Activated naive CD8-positive, alpha-beta T cell (primary cell): ENCODE measurements around the gene TRMT2B.
"Not testable (repeated sequence)": the region's sequence is repeated elsewhere in the genome, so short reads cannot be mapped to it uniquely, and the experiment has no call there.

Experiments used
- H3K27ac Mint-ChIP-seq: one replicate; pipeline ENCODE4 v1.8.0; 2021; ENCODE audit warnings: mixed read lengths
- H3K27me3 Mint-ChIP-seq: one replicate; pipeline ENCODE4 v1.8.0; 2021; ENCODE audit warnings: mixed read lengths
- H3K36me3 Mint-ChIP-seq: one replicate; pipeline ENCODE4 v1.8.0; 2021; ENCODE audit warnings: mixed read lengths
- H3K4me1 Mint-ChIP-seq: one replicate; pipeline ENCODE4 v1.8.0; 2021; ENCODE audit warnings: low read depth, mixed read lengths
- H3K4me3 Mint-ChIP-seq: one replicate; pipeline ENCODE4 v1.8.0; 2021; ENCODE audit warnings: mild to moderate bottlenecking, mixed read lengths
- H3K9me3 Mint-ChIP-seq: one replicate; pipeline ENCODE4 v1.8.0; 2021; ENCODE audit warnings: low read depth, mixed read lengths

Gene TRMT2B

DNA sequence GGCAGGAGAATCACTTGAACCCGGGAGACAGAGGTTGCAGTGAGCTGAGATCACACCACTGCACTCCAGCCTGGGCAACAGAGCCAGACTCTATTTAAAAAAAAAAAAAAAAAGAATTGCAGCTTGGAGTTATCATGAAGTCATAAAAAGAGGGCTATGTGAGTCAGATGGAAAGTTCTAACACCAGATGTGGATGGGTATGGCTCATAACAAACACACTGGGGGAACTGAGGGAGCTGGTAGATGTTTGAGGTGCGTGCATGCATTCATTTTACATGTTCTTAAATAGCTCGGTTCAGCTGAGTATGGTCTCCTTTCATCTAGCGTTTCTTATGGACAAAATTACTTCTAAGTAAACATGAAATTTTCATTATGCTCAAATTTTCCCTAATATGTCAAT lies 11.7 kb downstream of the TRMT2B start:
- Mint-ChIP-seq H3K27me3 (no peaks in the 10 kb centered on the region), H3K36me3 (peaks cover 2% of the 10 kb centered on the region), H3K9me3 (no peaks in the 10 kb centered on the region), H3K4me1 (peaks cover 12% of the 10 kb centered on the region), H3K4me3 (no peak overlapping the region), H3K27ac (no peak overlapping the region)

DNA sequence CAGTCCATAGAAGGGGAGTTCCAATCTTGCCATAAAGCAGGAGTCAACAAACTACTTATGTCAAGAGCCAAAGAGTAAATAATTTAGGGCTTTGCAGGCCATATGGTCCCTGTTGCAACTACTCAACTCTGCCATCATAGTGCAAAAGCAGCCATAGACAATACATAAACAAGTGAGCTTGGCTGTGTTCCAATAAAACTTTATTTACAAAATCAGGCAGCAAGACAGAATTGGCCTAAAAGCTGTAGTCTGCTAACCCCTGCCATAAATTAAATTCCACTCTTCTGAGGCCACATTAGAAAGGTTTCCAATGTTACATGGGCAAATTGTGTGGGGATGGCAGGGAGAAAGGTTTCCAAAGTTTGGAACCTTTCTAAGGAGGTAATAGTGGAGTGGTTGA lies 14.7 kb downstream of the TRMT2B start:
- Mint-ChIP-seq H3K4me3 (no peak overlapping the region), H3K9me3 (no peaks in the 10 kb centered on the region), H3K36me3 (no peaks in the 10 kb centered on the region), H3K4me1 (peaks cover 4% of the 10 kb centered on the region), H3K27ac (no peak overlapping the region), H3K27me3 (no peaks in the 10 kb centered on the region)

DNA sequence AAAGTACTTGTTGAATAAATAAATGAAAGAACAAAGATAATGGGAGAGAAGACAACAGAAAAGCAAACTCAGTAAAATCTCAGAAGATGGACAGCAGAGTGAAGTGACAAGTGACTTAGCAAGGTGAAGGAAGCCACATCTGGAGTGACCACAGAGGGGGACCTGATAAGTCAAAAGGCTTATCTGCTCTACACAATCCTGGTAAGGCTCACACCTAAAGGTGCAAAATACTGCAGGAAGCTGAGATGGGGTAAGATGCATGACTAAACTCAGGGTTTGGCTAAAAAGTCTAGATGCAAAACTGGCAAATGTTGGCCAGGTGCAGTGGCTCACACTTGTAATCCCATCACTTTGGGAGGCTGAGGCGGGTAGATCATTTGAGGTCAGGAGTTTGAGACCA lies 22.2 kb downstream of the TRMT2B start:
- no peak overlapping the region for H3K27ac Mint-ChIP-seq
- H3K9me3 Mint-ChIP-seq = no peaks in the 10 kb centered on the region
- no peaks in the 10 kb centered on the region for H3K27me3 Mint-ChIP-seq

DNA sequence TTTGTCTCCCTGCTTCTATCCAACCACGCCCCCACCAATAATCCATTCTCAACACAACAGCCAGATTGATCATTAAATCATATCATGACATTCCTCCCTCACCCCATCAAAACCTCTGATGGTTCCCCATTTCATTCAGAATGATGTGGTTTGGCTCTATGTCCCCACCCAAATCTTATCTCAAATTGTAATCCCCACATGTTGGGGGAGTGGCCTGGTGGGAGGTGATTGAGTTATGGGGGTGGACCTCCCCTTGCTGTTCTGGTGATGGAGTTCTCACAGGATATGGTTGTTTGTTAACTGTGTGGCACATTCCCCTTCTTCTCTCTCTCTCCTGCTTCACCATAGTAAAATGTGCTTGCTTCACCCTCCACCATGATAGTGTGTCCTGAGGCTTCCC lies 23.3 kb downstream of the TRMT2B start:
- peaks cover 14% of the 10 kb centered on the region for H3K4me1 Mint-ChIP-seq
- no peak overlapping the region for H3K4me3 Mint-ChIP-seq
- H3K9me3 Mint-ChIP-seq = no peaks in the 10 kb centered on the region
- H3K27me3 Mint-ChIP-seq = no peaks in the 10 kb centered on the region
- peaks cover 13% of the 10 kb centered on the region for H3K36me3 Mint-ChIP-seq
- H3K27ac Mint-ChIP-seq = no peak overlapping the region

More for the DNA sequence above, 22.2 kb downstream of the TRMT2B start:
- H3K36me3 Mint-ChIP-seq = peaks cover 13% of the 10 kb centered on the region
- no peak overlapping the region for H3K4me3 Mint-ChIP-seq
- peaks cover 14% of the 10 kb centered on the region for H3K4me1 Mint-ChIP-seq

DNA sequence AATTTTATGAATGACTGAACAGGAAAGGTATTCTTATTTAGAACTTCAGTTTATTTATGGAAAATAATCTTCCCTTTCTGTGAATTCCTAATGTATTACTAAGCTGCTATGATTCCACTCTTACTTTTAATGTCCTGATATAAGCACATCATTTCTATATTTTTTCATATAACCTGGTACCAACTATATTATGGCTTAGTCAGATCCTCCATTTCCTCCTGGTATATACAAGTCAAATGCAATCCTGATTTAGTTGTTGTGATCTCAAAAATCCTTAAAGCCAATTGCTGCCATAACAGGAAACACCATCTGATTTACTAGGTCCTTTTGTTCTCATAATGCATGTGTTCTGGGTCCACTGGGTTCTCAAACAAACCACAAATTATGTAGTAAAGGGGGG lies 26.8 kb downstream of the TRMT2B start:
- H3K36me3 Mint-ChIP-seq = peaks cover 15% of the 10 kb centered on the region
- H3K27ac Mint-ChIP-seq = no peak overlapping the region

DNA sequence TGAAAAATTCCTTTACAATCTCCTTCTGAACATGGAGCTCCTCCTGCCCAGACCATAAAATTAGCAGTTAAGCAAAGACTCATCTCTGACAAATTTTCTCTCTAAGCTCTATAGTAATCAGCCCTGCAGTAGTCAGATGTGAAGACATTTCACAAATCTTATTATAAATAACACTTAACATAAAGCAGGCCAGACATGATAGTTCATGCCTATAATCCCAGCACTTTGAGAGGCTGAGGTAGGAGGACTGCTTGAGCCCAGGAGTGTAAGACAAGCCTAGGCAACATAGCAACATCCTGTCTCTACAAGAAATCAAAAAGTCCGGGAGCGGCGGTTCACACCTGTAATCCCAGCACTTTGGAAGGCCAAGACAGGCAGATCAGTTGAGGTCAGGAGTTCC lies 29.9 kb downstream of the TRMT2B start:
- no peaks in the 10 kb centered on the region for H3K9me3 Mint-ChIP-seq
- H3K27ac Mint-ChIP-seq = no peak overlapping the region
- no peak overlapping the region for H3K4me3 Mint-ChIP-seq
- H3K4me1 Mint-ChIP-seq = peaks cover 6% of the 10 kb centered on the region
- no peaks in the 10 kb centered on the region for H3K27me3 Mint-ChIP-seq
- H3K36me3 Mint-ChIP-seq = peaks cover 9% of the 10 kb centered on the region

More for the DNA sequence above, 26.8 kb downstream of the TRMT2B start:
- Mint-ChIP-seq H3K27me3 (no peaks in the 10 kb centered on the region), H3K4me1 (peaks cover 12% of the 10 kb centered on the region), H3K4me3 (no peak overlapping the region), H3K9me3 (no peaks in the 10 kb centered on the region)

DNA sequence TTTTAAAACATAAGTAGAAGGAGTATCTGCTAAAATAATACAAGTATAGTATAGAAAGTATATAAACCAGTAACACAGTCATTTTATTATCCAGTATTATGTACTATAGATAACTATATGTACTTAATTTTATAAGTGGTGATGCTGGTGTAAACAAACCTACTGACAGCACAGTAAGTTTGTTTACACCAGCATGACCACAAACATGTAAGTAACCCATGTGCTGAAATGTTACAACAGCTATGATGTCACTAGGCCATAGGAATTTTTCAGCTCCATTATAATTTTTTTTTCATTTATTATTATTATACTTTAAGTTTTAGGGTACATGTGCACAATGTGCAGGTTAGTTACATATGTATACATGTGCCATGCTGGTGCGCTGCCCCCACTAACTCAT lies 39.9 kb downstream of the TRMT2B start:
- not testable (repeated sequence) for H3K4me3 Mint-ChIP-seq, H3K27ac Mint-ChIP-seq, H3K36me3 Mint-ChIP-seq, H3K4me1 Mint-ChIP-seq, H3K9me3 Mint-ChIP-seq, H3K27me3 Mint-ChIP-seq

DNA sequence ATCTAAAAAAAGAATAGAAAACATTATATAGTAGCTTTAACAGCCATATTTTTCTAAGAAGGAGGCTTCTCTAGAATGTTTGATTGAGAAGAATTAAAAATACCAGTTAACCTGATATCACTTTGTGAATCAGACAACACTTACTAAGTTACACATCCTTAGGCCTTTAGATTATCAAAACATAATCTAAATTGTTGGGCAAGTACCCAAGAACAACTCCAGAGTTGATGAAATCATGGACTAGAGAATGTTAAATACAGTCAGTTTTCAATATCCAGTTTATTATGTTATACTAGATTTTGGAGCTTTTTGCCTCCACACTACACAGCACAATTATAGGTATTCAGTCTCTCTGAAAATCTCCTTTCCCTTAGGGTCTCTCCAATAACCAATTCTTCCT lies 42.8 kb downstream of the TRMT2B start:
- peaks cover 6% of the 10 kb centered on the region for H3K36me3 Mint-ChIP-seq
- H3K27ac Mint-ChIP-seq = no peak overlapping the region
- no peaks in the 10 kb centered on the region for H3K27me3 Mint-ChIP-seq
- no peaks in the 10 kb centered on the region for H3K4me1 Mint-ChIP-seq
- H3K4me3 Mint-ChIP-seq = no peak overlapping the region
- no peaks in the 10 kb centered on the region for H3K9me3 Mint-ChIP-seq

DNA sequence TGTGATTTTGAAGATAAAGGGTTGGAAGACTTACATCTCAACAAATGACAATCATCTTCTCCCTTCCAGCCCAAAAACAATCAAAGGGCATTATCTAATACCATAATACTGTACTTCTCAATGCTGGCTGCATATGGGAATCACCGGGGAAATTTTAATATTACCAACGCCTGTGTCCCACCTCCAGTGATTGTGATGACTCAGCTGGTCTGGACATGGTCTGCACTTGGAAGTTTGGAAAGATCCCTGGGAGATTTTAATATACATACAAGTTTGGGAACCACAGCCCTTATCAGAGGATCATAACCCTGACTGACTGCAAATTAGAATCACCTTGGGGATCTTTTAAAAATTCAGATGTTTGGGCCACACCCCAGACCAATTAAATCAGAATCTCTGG lies 52.5 kb downstream of the TRMT2B start:
- Mint-ChIP-seq H3K4me1 (peaks cover 9% of the 10 kb centered on the region), H3K36me3 (peaks cover 3% of the 10 kb centered on the region), H3K27ac (no peak overlapping the region), H3K9me3 (no peaks in the 10 kb centered on the region), H3K27me3 (no peaks in the 10 kb centered on the region), H3K4me3 (no peak overlapping the region)

DNA sequence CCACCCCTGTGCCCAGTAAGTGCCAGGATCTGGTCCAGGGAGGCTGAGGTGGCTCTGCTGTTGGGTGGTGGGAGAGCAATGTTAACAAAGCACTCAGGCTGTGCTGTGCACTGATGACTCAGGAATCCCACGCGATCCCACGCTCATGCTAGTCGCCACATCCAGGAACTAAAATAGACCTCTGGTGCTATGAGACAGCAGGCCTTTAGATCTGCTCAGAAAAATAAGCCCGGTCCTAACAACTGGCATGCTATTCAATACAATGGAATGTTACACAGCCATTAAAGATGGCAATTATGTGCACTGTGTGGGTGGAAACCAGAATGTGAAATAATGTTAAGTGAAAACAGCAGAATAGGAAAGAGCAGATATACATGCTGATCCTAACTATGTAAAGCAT lies 56.4 kb downstream of the TRMT2B start:
- Mint-ChIP-seq H3K36me3 (peaks cover 7% of the 10 kb centered on the region), H3K9me3 (no peaks in the 10 kb centered on the region), H3K4me3 (no peak overlapping the region), H3K27ac (no peak overlapping the region), H3K27me3 (no peaks in the 10 kb centered on the region), H3K4me1 (peaks cover 12% of the 10 kb centered on the region)

DNA sequence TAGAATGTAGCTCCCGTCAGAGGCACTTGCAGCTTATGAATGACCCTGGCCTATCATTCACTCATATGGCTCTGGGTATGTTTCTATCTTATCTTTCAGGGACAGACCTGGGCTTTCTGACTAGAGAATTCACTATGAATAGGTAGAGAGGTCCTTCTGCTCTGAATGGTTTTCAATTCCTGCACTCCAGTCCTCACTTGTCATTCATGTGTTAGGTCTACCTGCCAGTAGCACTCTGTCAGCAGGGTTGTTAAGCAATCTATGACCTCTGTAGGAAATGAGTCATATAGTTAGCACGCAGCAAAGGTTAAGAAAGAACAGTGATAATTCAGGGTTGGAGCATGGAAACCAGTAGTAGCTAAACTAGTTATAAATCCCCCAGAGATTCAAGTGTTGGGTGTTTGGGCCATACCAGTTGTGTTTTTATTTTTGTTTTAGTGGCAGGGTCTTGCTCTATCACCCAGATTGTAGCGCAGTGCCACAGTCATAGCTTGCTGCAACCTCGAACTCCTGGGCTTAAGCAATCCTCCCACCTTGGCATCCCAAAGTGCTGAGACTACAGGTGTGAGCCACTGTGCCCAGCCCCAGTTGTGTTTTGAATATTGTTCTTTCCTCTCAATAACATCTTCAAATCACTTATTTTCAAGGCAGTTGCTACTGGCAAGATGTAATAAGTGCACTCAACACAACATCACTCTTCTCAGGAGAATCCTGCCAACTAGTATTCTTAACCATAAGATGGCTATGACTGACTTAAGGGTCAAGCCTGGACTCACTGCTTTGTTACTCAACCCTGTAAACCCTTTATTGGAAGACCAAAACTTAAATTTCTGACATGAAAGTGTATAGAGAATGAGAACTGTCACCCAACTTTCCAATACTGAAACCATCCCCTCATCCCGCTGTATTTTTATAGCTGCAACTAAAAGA lies 57.3 kb downstream of the TRMT2B start:
- Mint-ChIP-seq H3K4me3 (no peak overlapping the region), H3K9me3 (no peaks in the 10 kb centered on the region), H3K4me1 (peaks cover 12% of the 10 kb centered on the region), H3K27ac (no peak overlapping the region), H3K36me3 (peaks cover 7% of the 10 kb centered on the region), H3K27me3 (no peaks in the 10 kb centered on the region)

DNA sequence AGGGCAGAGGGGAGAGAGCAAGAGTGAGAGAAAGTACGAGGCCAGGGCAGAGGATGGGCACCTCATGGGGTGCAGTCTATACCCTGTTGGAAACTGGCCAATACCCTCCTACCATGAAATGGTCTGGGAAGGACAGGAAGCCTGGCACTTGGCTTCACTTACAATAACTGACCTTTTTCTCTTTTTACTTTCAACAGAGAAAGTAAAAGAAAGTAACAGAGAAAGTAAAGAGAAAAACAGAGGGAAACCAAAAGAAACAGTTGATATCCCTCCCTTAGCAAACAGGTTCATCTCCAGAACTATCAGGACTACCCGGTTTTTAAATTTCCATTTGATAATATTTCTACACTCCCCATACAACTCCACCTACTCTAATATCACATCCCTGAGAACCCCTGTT lies 61.8 kb downstream of the TRMT2B start:
- no peak overlapping the region for H3K27ac Mint-ChIP-seq
- H3K9me3 Mint-ChIP-seq = no peaks in the 10 kb centered on the region
- H3K36me3 Mint-ChIP-seq = peaks cover 8% of the 10 kb centered on the region
- no peak overlapping the region for H3K4me3 Mint-ChIP-seq
- peaks cover 9% of the 10 kb centered on the region for H3K4me1 Mint-ChIP-seq
- no peaks in the 10 kb centered on the region for H3K27me3 Mint-ChIP-seq

DNA sequence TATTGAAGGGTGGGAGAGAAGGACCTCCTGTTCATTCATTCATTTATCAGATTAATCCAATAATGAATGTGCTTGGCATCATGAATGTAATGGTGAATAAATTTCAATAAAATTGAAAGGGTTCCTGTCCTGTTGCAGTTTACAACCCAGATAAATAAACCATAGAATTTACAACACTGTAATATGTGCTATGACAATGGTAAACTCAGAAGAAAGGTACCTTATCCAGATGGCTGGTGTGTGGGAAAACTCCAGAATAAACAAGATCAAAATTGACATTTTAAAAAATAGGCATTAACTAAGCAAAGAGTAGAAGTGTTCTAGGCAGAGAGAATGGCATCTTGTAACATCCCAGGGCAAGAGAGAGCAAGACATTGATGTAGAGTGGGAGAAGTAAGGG lies 67.1 kb downstream of the TRMT2B start:
- peaks cover 4% of the 10 kb centered on the region for H3K36me3 Mint-ChIP-seq
- no peaks in the 10 kb centered on the region for H3K4me1 Mint-ChIP-seq
- H3K27me3 Mint-ChIP-seq = no peaks in the 10 kb centered on the region
- H3K27ac Mint-ChIP-seq = no peak overlapping the region
- H3K4me3 Mint-ChIP-seq = no peak overlapping the region
- H3K9me3 Mint-ChIP-seq = no peaks in the 10 kb centered on the region

DNA sequence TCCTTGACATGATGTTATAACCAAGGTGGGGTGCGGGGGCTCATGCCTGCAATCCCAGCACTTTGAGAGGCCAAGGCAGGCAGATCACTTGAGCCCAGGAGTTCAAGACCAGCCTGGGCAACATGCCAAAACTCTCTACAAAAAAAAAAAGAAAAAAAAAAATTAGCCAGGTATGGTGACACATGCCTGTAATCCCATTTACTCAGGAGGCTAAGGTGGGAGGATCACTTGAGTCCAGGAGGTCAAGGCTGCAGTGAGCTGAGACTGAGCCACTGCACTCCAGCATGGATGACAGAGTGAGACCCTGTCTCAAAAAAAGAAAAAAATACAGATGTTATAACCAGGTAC lies 70.4 kb downstream of the TRMT2B start:
- not testable (repeated sequence) for H3K36me3 Mint-ChIP-seq, H3K9me3 Mint-ChIP-seq, H3K4me1 Mint-ChIP-seq, H3K27ac Mint-ChIP-seq, H3K4me3 Mint-ChIP-seq, H3K27me3 Mint-ChIP-seq

DNA sequence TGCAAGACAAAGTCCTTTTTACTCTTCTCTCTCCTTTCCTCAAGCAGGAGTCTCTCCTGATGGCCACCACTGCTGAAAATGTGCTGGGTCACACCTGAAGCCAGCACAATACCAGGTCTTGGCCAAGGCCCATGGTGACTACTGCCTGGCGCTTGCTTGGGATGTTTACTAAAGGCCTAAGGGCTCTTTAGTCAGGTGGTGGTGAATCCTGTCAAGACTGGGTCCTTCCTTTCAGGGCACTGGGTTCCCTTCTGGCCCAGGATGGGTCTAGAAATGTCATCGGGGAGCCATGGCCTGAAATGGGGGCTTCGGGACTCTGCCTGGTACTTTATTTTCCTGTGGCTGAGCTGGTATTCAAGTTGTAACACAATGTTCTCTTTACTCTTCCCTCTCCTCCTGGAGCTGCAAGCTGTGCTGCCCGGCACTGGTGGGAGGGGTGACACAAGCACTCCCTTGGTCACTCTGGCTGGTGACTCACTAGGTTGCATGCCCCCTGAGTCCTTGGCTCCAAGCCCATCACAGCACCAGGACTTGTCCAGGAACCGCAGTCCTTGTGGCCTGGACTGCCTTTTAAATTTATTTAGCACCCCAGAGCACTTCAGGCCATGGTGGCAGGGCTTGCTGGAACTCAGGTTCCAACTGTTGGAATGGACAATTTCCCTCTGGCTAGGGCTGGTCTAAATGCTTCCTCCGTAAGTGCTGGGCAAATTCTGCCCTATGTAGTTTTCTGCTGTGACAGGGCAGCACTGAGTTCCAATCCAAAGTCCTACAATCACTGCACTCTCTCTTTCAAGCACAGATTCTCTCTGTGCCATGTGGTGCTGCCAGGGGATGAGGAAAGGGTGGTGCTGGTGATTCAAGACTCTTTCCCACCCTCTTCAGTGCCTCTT lies 71.1 kb downstream of the TRMT2B start:
- Mint-ChIP-seq H3K4me1 (no peaks in the 10 kb centered on the region), H3K9me3 (no peaks in the 10 kb centered on the region), H3K27ac (no peak overlapping the region), H3K27me3 (no peaks in the 10 kb centered on the region), H3K4me3 (no peak overlapping the region), H3K36me3 (peaks cover 6% of the 10 kb centered on the region)
